D721Med (cell line): ENCODE results near the gene AFF2.

Experiments
- DNase-seq: peaks from one replicate; pipeline ENCODE4 v3.0.0; 2011; ENCODE audit warnings: low spot score; ENCODE audit not compliant: insufficient read length
- FAIRE-seq: peaks from 2 replicates; lab custom pipeline; 2011; peaks lifted over from hg19 to GRCh38; lab: Jason Lieb, UNC
- TF ChIP-seq, protein P1 (sequence below): IDR thresholded peaks from 2 replicates; pipeline ENCODE4 v1.5.1; 2012; ENCODE audit warnings: mild to moderate bottlenecking, control low read depth; ENCODE audit not compliant: insufficient read depth; ENCODE audit errors: missing control alignments

AFF2 gene

GRCh38 chrX:148785256-148785655, 284.8 kb downstream of the AFF2 start:
- TF ChIP-seq, protein P1, sequence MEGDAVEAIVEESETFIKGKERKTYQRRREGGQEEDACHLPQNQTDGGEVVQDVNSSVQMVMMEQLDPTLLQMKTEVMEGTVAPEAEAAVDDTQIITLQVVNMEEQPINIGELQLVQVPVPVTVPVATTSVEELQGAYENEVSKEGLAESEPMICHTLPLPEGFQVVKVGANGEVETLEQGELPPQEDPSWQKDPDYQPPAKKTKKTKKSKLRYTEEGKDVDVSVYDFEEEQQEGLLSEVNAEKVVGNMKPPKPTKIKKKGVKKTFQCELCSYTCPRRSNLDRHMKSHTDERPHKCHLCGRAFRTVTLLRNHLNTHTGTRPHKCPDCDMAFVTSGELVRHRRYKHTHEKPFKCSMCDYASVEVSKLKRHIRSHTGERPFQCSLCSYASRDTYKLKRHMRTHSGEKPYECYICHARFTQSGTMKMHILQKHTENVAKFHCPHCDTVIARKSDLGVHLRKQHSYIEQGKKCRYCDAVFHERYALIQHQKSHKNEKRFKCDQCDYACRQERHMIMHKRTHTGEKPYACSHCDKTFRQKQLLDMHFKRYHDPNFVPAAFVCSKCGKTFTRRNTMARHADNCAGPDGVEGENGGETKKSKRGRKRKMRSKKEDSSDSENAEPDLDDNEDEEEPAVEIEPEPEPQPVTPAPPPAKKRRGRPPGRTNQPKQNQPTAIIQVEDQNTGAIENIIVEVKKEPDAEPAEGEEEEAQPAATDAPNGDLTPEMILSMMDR, result no peak
- no peak for DNase-seq
- FAIRE-seq, result no peak

DNA sequence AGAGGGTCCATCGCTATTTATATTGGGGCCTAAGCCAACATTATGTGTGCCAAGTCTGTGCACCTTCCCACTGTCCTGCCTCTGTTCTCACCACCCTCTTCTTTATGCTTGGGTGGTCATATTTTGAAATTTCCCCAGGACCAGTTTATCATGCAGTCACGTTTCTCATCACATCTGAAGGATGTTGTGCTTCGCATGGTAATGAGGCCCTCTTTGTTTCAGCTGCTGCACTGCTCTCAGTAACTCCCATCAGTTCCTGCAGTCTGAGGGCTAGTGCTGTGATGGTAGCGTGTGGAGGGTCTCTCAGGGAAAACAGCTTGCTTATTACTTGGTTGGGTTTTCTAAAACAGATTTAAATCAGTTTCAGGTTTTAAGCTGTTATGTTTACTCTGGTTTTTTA, 288.0 kb downstream of the AFF2 start:
- TF ChIP-seq, protein P1, result no peak
- no peak for DNase-seq
- FAIRE-seq, result no peak

- FAIRE-seq (no peak), DNase-seq (no peak)
- TF ChIP-seq, protein P1, result no peak
Measured at GRCh38 chrX:148794350-148794749, 293.9 kb downstream of the AFF2 start.

DNA sequence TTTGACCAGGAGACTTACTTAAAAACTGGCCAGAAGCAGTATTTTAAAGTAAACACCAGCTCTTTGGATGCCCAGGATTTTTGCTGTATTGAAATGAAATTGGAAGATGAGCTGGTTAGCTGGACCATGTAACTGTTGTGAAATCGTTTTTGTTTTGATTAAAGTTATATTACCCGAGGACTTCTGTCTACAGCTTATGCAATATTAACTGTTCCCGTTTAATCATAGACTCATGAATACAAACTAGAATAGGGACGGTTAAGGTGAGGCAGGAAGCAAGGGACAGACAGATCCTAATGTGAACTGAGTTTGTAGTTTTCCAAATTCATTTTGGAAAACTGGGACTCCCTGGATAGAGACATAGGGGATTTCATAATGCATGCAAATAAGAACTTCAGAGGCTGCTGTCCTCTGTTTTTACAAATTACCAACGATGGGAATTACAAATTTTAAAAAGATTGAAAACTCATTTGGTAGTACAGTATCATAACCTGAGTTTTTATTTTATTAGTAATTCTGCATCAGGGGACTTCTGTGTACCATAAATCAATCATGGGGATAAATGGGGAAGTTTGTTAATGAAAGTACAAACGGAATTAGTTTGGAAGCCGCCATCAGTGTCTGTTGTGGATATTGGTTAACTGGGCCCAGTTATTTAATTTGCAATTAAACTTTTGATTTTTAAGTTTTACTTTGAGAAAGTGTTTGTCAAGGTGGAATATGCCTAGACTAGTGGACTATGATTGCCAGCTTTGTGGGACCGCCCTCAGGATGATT, 304.4 kb downstream of the AFF2 start:
- TF ChIP-seq, protein P1, result no peak
- no peak for DNase-seq

GRCh38 chrX:148806145-148806870, 305.9 kb downstream of the AFF2 start:
- FAIRE-seq (no peak), DNase-seq (no peak)
- TF ChIP-seq, protein P1, result no peak

More for the DNA sequence above, 304.4 kb downstream of the AFF2 start:
- FAIRE-seq, result no peak

GRCh38 chrX:148808833-148809232, 308.4 kb downstream of the AFF2 start:
- DNase-seq, result no peak
- TF ChIP-seq, protein P1, result no peak
- no peak for FAIRE-seq
